ENCODE data around the gene PRKAR2B.

DNA sequence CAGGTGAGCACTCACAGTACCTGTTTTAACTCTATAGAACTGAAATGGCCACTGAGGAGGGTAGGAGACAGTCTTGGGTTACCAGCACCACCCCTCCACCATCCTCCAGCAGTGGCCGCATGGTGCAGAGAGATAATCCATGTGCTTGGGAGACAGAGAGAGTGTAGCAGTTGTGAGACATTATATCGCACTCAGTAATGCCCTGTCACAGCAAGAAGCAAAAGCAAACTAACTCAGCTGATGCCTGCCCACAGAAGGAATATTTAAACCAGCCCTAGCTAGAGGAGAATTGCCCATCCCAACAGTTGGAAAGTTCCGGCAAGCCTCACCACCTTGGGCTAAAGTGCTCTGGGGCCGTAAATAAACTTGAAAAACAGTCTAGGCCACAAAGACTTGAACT, 65.5 kb downstream of the PRKAR2B start:
- no peak for TF ChIP-seq TAF1 (IDR thresholded peaks at IDR 0.05; ENCODE audit: low read depth, low read length)
- TF ChIP-seq POLR2A (IDR thresholded peaks at IDR 0.05; ENCODE audit: low read depth, low read length): no peak
- TF ChIP-seq POLR2AphosphoS5 (IDR thresholded peaks at IDR 0.05; ENCODE audit: low read depth, low read length): no peak
- no peak for TF ChIP-seq SPI1 (IDR thresholded peaks at IDR 0.05; ENCODE audit: low read depth, low read length)
- TF ChIP-seq POU2F2 (IDR thresholded peaks at IDR 0.05; ENCODE audit: low read depth, low read length): no peak
- no peak for TF ChIP-seq PAX5 (IDR thresholded peaks at IDR 0.05; ENCODE audit: insufficient read depth, low read length, severe bottlenecking)

All from GM12891 (cell line).